H9 (cell line): Measurements from ENCODE around the gene PSKH1. TPM values are rescaled to one million over a fixed set of nuclear protein-coding genes. Genes with fewer than 3 reads are reported as not detected.

Experiments used
- DNase-seq: peaks from one replicate; pipeline ENCODE4 v3.0.0-alpha.2; 2017
- H2AFZ ChIP-seq: one replicate; pipeline ENCODE4 v1.6.1; 2013; ENCODE audit warnings: mild to moderate bottlenecking, low read length, control low read depth, moderate library complexity
- H2AK5ac ChIP-seq: 2 replicates; pipeline ENCODE4 v1.6.1; 2013; ENCODE audit warnings: low read length, control low read depth, mixed read lengths; ENCODE audit not compliant: insufficient read length
- H2BK120ac ChIP-seq: one replicate; pipeline ENCODE4 v1.6.1; 2013; ENCODE audit warnings: low read depth, mild to moderate bottlenecking, low read length, control low read depth, inconsistent platforms; ENCODE audit not compliant: poor library complexity, severe bottlenecking
- H2BK12ac ChIP-seq: 2 replicates; pipeline ENCODE4 v1.6.1; 2013; ENCODE audit warnings: low read length, control low read depth, mixed read lengths, low read depth; ENCODE audit not compliant: insufficient read length
- H2BK15ac ChIP-seq: 2 replicates; pipeline ENCODE4 v1.6.1; 2013; ENCODE audit warnings: low read depth, low read length, control low read depth
- H2BK20ac ChIP-seq: one replicate; pipeline ENCODE4 v1.6.1; 2013; ENCODE audit warnings: low read depth, mild to moderate bottlenecking, low read length, control low read depth, inconsistent platforms; ENCODE audit not compliant: poor library complexity, severe bottlenecking
- H2BK5ac ChIP-seq: 2 replicates; pipeline ENCODE4 v1.6.1; 2013; ENCODE audit warnings: low read length, control low read depth, mixed read lengths; ENCODE audit not compliant: insufficient read length
- H3K14ac ChIP-seq: 2 replicates; pipeline ENCODE4 v1.6.1; 2013; ENCODE audit warnings: low read length, control low read depth; ENCODE audit not compliant: insufficient read depth
- H3K18ac ChIP-seq: 2 replicates; pipeline ENCODE4 v1.6.1; 2013; ENCODE audit warnings: low read depth, mild to moderate bottlenecking, mixed read lengths, low read length, control low read depth; ENCODE audit not compliant: insufficient read length
- H3K23ac ChIP-seq: 2 replicates; pipeline ENCODE4 v1.6.1; 2013; ENCODE audit warnings: low read length, control low read depth, mixed read lengths, low read depth; ENCODE audit not compliant: insufficient read length
- H3K23me2 ChIP-seq: 2 replicates; pipeline ENCODE4 v1.6.1; 2013; ENCODE audit warnings: low read depth, mild to moderate bottlenecking, mixed read lengths, low read length, control low read depth; ENCODE audit not compliant: insufficient read length, poor library complexity, severe bottlenecking
- H3K27ac ChIP-seq: 2 replicates; pipeline ENCODE4 v1.5.1; 2013; ENCODE audit warnings: low read length, control low read depth, mixed read lengths, low read depth; ENCODE audit not compliant: insufficient read length
- H3K27me3 ChIP-seq: 2 replicates; pipeline ENCODE4 v1.6.1; 2013; ENCODE audit warnings: low read length, control low read depth, inconsistent platforms; ENCODE audit not compliant: insufficient read depth
- H3K4ac ChIP-seq: 2 replicates; pipeline ENCODE4 v1.6.1; 2013; ENCODE audit warnings: low read depth, mild to moderate bottlenecking, control low read depth, inconsistent platforms, low read length, moderate library complexity
- H3K4me1 ChIP-seq: 2 replicates; pipeline ENCODE4 v1.6.1; 2013; ENCODE audit warnings: low read length, control low read depth, inconsistent platforms; ENCODE audit not compliant: insufficient read depth
- H3K4me2 ChIP-seq: 2 replicates; pipeline ENCODE4 v1.6.1; 2013; ENCODE audit warnings: low read length, control low read depth, mixed read lengths; ENCODE audit not compliant: insufficient read length, insufficient read depth
- H3K56ac ChIP-seq: 2 replicates; pipeline ENCODE4 v1.6.1; 2013; ENCODE audit warnings: low read depth, mild to moderate bottlenecking, mixed read lengths, low read length, control low read depth; ENCODE audit not compliant: insufficient read length
- H3K79me1 ChIP-seq: 2 replicates; pipeline ENCODE4 v1.6.1; 2013; ENCODE audit warnings: low read depth, mild to moderate bottlenecking, moderate library complexity, low read length, control low read depth, inconsistent platforms; ENCODE audit not compliant: insufficient read depth, poor library complexity, severe bottlenecking
- H3K79me2 ChIP-seq: 2 replicates; pipeline ENCODE4 v1.6.1; 2013; ENCODE audit warnings: low read length, control low read depth, inconsistent platforms; ENCODE audit not compliant: insufficient read depth
- H3K9ac ChIP-seq: 2 replicates; pipeline ENCODE4 v1.6.1; 2013; ENCODE audit warnings: low read length, control low read depth, mixed read lengths; ENCODE audit not compliant: insufficient read length; ENCODE audit errors: extremely low read depth
- H3K9me3 ChIP-seq: one replicate; pipeline ENCODE4 v1.6.1; 2013; ENCODE audit warnings: low read depth, low read length, inconsistent platforms; ENCODE audit not compliant: control insufficient read depth
- H3T11ph ChIP-seq: one replicate; pipeline ENCODE4 v1.6.1; 2013; ENCODE audit warnings: mild to moderate bottlenecking, low read length, control low read depth, inconsistent platforms
- H4K20me1 ChIP-seq: one replicate; pipeline ENCODE4 v1.6.1; 2013; ENCODE audit not compliant: control insufficient read depth, insufficient read length, insufficient read depth
- H4K5ac ChIP-seq: 2 replicates; pipeline ENCODE4 v1.6.1; 2013; ENCODE audit warnings: low read depth, mild to moderate bottlenecking, mixed read lengths, low read length, control low read depth; ENCODE audit not compliant: insufficient read length
- H4K8ac ChIP-seq: replicated peaks from 2 replicates; pipeline ENCODE4 v1.6.1; 2013; ENCODE audit warnings: low read length, control low read depth, mixed read lengths, low read depth; ENCODE audit not compliant: insufficient read length
- H4K91ac ChIP-seq: 2 replicates; pipeline ENCODE4 v1.6.1; 2013; ENCODE audit warnings: low read depth, mild to moderate bottlenecking, moderate library complexity, mixed read lengths, low read length, control low read depth; ENCODE audit not compliant: insufficient read length
- H3K27ac Mint-ChIP-seq, 3 experiments: 2 replicates in 2 of 3; 3 replicates in 1 of 3; pipeline ENCODE4 v1.8.0; 2020 to 2021; ENCODE audit warnings: mixed read lengths in 3 of 3, mild to moderate bottlenecking in 1 of 3, moderate library complexity in 1 of 3
- H3K27me3 Mint-ChIP-seq: 2 replicates; pipeline ENCODE4 v1.8.0; 2021; ENCODE audit warnings: low read depth, mild to moderate bottlenecking, moderate library complexity, mixed read lengths
- H3K36me3 Mint-ChIP-seq, 3 experiments: 2 replicates in 2 of 3; 3 replicates in 1 of 3; pipeline ENCODE4 v1.8.0; 2020 to 2021; ENCODE audit warnings: low read depth in 3 of 3, mixed read lengths in 3 of 3; ENCODE audit not compliant: insufficient read depth in 1 of 3
- H3K4me1 Mint-ChIP-seq, 2 experiments: 2 replicates each; pipeline ENCODE4 v1.8.0; 2020; ENCODE audit warnings: mixed read lengths in 2 of 2
- H3K4me3 Mint-ChIP-seq, 2 experiments: 2 replicates in 1 of 2; 3 replicates in 1 of 2; pipeline ENCODE4 v1.8.0; 2020 to 2021; ENCODE audit warnings: mild to moderate bottlenecking in 2 of 2, mixed read lengths in 2 of 2, moderate library complexity in 1 of 2
- H3K9me3 Mint-ChIP-seq, 2 experiments: 2 replicates in 1 of 2; 3 replicates in 1 of 2; pipeline ENCODE4 v1.8.0; 2020; ENCODE audit warnings: mild to moderate bottlenecking in 2 of 2, mixed read lengths in 2 of 2, moderate library complexity in 1 of 2
- CTCF ChIP-seq: fragments of 200-600 bp; sonication (generic); conservative IDR thresholded peaks from 3 replicates; pipeline ENCODE4 v1.8.0; 2021; ENCODE audit warnings: antibody characterized with exemption, mild to moderate bottlenecking
- WGBS: extraction: QIAGEN DNeasy Blood & Tissue Kit; methylation state at CpG from one replicate; pipeline ENCODE4 v1.1.7; 2013; ENCODE audit warnings: missing lambda C conversion rate, low lambda C conversion rate, mixed read lengths; ENCODE audit not compliant: insufficient read length; ENCODE audit errors: extremely low coverage; 5-methylcytosine and 5-hydroxymethylcytosine counted together
- total RNA-seq: library from RNA; stranded (reverse); gene quantifications from 2 replicates; pipeline ENCODE4 v1.2.1, GENCODE V29; 2021

Gene PSKH1
- total RNA-seq, 1 experiment from 2014 or later, result 29.1 TPM

- no peak overlapping the region for H2BK5ac ChIP-seq
- H3K18ac ChIP-seq, result peak overlapping the region; percentile 43
- peaks cover 5% of the 10 kb centered on the region for H3K79me1 ChIP-seq
- Mint-ChIP-seq H3K4me3 (peak overlapping the region in 1 of 2 experiments; percentile 2; a peak in 2 of 5 replicates), H3K4me1 (peaks cover 45 to 56% of the 10 kb centered on the region in 2 experiments), H3K27ac (peak overlapping the region; percentile 88 to 95 (median 95); a peak in 6 of 7 replicates), H3K27me3 (no peaks in the 10 kb centered on the region), H3K36me3 (peaks cover 18 to 29% (median 23%) of the 10 kb centered on the region in 3 experiments), H3K9me3 (no peaks in the 10 kb centered on the region)
- no peak overlapping the region for H3K23ac ChIP-seq
- H3K9me3 ChIP-seq, result no peaks in the 10 kb centered on the region
- no peaks in the 10 kb centered on the region for H3K27me3 ChIP-seq
- no peak overlapping the region for H4K5ac ChIP-seq
- no peak overlapping the region for H3K9ac ChIP-seq
- H3K27ac ChIP-seq, result no peak overlapping the region
- H2BK12ac ChIP-seq, result no peak overlapping the region
- peaks cover 49% of the 10 kb centered on the region; the same call in 1 of the 2 replicates for H3K79me2 ChIP-seq
- no peak overlapping the region for H2BK15ac ChIP-seq
- peak; percentile 78 for DNase-seq
- H3K56ac ChIP-seq, result no peak overlapping the region
- peaks cover 6% of the 10 kb centered on the region; the same call in 1 of the 2 replicates for H3K4me1 ChIP-seq
- no CpG with 5 or more reads among the region's 3 CpGs for WGBS
- peak overlapping the region; percentile 30 for H4K91ac ChIP-seq
- peak overlapping the region; percentile 77; the same call in 1 of the 2 replicates for H3K14ac ChIP-seq
- no peak overlapping the region for H2BK20ac ChIP-seq
- no peaks in the 10 kb centered on the region for H3K23me2 ChIP-seq
- no peak overlapping the region for H4K8ac ChIP-seq
- H2AK5ac ChIP-seq, result no peak overlapping the region
- no peaks in the 10 kb centered on the region for H4K20me1 ChIP-seq
- no peak overlapping the region for H2AFZ ChIP-seq
- TF ChIP-seq CTCF, result no peak
- H3K4ac ChIP-seq, result peak overlapping the region; percentile 5; the same call in 1 of the 2 replicates
- H3T11ph ChIP-seq, result no peak overlapping the region
- no peak overlapping the region for H2BK120ac ChIP-seq
- no peak overlapping the region for H3K4me2 ChIP-seq
Measured at GRCh38 chr16:67857547-67858233, 35.4 kb upstream of the PSKH1 start.
